ENCODE measurements around the gene PRR5. TPM values are rescaled to one million over a fixed set of nuclear protein-coding genes. Genes with fewer than 3 reads are reported as not detected.

PRR5 gene
- total RNA-seq, 2 experiments from 2014 or later: 0.19 to 1.8 TPM

- no TSS peak for BruUV-seq (replicated peaks)
- Histone ChIP-seq H3K4me3 (ENCODE audit: low read depth, low read length, poor library complexity, severe bottlenecking) (no peak overlapping the region), H3K27ac (ENCODE audit: low read depth, low read length, poor library complexity, severe bottlenecking) (no peak overlapping the region), H3K79me2 (ENCODE audit: insufficient read depth, low read depth, low read length) (no peaks in the 10 kb centered on the region), H3K9me3 (ENCODE audit: low read length) (no peaks in the 10 kb centered on the region), H3K4me2 (ENCODE audit: low read length) (no peak overlapping the region), H3K9me2 (ENCODE audit: insufficient read depth, low read length) (no peaks in the 10 kb centered on the region), H2AFZ (ENCODE audit: low read length) (no peak overlapping the region), H4K20me1 (ENCODE audit: insufficient read depth, low read length) (no peaks in the 10 kb centered on the region), H3K4me1 (ENCODE audit: insufficient read depth, low read length, poor library complexity, severe bottlenecking) (peaks cover 3% of the 10 kb centered on the region), H3K36me3 (ENCODE audit: insufficient read depth, low read length) (no peaks in the 10 kb centered on the region)
- CTCF ChIA-PET (ENCODE audit: unreplicated experiment): no interaction called here
- TF ChIP-seq CTCF (conservative IDR thresholded peaks at IDR 0.05; ENCODE audit: low read length) (no peak), EZH2phosphoT487 (IDR thresholded peaks at IDR 0.05; ENCODE audit: borderline replicate concordance, low read depth, low read length) (no peak)
- intact Hi-C loops (cut with micrococcal nuclease; ENCODE audit: unreplicated experiment): no loop called here
- POLR2A ChIA-PET: no interaction called here
- no peak for DNase-seq (ENCODE audit: low spot score)
These were observed 12.0 kb upstream of the PRR5 start for GRCh38 chr22:44689915-44690524.

- Histone ChIP-seq H3K9me2 (ENCODE audit: insufficient read depth, low read length) (no peaks in the 10 kb centered on the region), H3K9me3 (ENCODE audit: low read length) (no peaks in the 10 kb centered on the region), H3K27ac (ENCODE audit: low read depth, low read length, poor library complexity, severe bottlenecking) (no peak overlapping the region), H3K4me1 (ENCODE audit: insufficient read depth, low read length, poor library complexity, severe bottlenecking) (no peaks in the 10 kb centered on the region), H3K79me2 (ENCODE audit: insufficient read depth, low read depth, low read length) (no peaks in the 10 kb centered on the region), H3K4me2 (ENCODE audit: low read length) (no peak overlapping the region), H3K4me3 (ENCODE audit: low read depth, low read length, poor library complexity, severe bottlenecking) (no peak overlapping the region), H2AFZ (ENCODE audit: low read length) (no peak overlapping the region), H4K20me1 (ENCODE audit: insufficient read depth, low read length) (no peaks in the 10 kb centered on the region), H3K36me3 (ENCODE audit: insufficient read depth, low read length) (no peaks in the 10 kb centered on the region)
- no peak for DNase-seq (ENCODE audit: low spot score)
- intact Hi-C loops (cut with micrococcal nuclease; ENCODE audit: unreplicated experiment): no loop called here
- TF ChIP-seq CTCF (conservative IDR thresholded peaks at IDR 0.05; ENCODE audit: low read length) (no peak), EZH2phosphoT487 (IDR thresholded peaks at IDR 0.05; ENCODE audit: borderline replicate concordance, low read depth, low read length) (no peak)
- no TSS peak for BruUV-seq (replicated peaks)
- ChIA-PET POLR2A (no interaction called here), CTCF (ENCODE audit: unreplicated experiment) (no interaction called here)
These were observed 10.0 kb upstream of the PRR5 start for GRCh38 chr22:44691796-44692661.

GRCh38 chr22:44692662-44693007, 9.4 kb upstream of the PRR5 start:
- H3K4me3 ChIP-seq (ENCODE audit: low read depth, low read length, poor library complexity, severe bottlenecking): no peak overlapping the region
- ChIA-PET CTCF (ENCODE audit: unreplicated experiment) (no interaction called here), POLR2A (no interaction called here)
- no peak for DNase-seq (ENCODE audit: low spot score)
- intact Hi-C loops (cut with micrococcal nuclease; ENCODE audit: unreplicated experiment): no loop called here
- H2AFZ ChIP-seq (ENCODE audit: low read length): no peak overlapping the region
- H4K20me1 ChIP-seq (ENCODE audit: insufficient read depth, low read length): no peaks in the 10 kb centered on the region
- no peaks in the 10 kb centered on the region for H3K9me3 ChIP-seq (ENCODE audit: low read length)
- no peaks in the 10 kb centered on the region for H3K79me2 ChIP-seq (ENCODE audit: insufficient read depth, low read depth, low read length)
- H3K4me2 ChIP-seq (ENCODE audit: low read length): no peak overlapping the region
- no peak for TF ChIP-seq CTCF (conservative IDR thresholded peaks at IDR 0.05; ENCODE audit: low read length)
- TF ChIP-seq EZH2phosphoT487 (IDR thresholded peaks at IDR 0.05; ENCODE audit: borderline replicate concordance, low read depth, low read length): no peak
- H3K36me3 ChIP-seq (ENCODE audit: insufficient read depth, low read length): no peaks in the 10 kb centered on the region
- H3K4me1 ChIP-seq (ENCODE audit: insufficient read depth, low read length, poor library complexity, severe bottlenecking): no peaks in the 10 kb centered on the region
- no peak overlapping the region for H3K27ac ChIP-seq (ENCODE audit: low read depth, low read length, poor library complexity, severe bottlenecking)
- H3K9me2 ChIP-seq (ENCODE audit: insufficient read depth, low read length): no peaks in the 10 kb centered on the region
- BruUV-seq (replicated peaks): no TSS peak
